ENCODE measurements around the gene CLCN5.

The CLCN5 gene

DNA sequence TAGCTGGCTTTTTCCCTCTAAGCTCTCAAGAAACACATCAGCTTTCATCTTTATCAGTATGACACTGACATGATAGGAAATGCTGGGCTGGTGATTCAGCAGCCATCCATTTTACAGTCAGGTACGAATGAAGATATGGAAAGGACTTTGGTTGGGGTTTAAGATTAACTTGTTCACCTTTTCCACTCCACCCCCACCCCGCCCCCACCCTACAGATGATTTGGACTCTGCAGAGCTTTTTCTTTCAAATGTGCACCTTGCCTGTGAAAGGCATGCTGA is 145.8 kb downstream of the CLCN5 start:
- no peak overlapping the region for H3K27ac ChIP-seq
- TF ChIP-seq, protein P1, sequence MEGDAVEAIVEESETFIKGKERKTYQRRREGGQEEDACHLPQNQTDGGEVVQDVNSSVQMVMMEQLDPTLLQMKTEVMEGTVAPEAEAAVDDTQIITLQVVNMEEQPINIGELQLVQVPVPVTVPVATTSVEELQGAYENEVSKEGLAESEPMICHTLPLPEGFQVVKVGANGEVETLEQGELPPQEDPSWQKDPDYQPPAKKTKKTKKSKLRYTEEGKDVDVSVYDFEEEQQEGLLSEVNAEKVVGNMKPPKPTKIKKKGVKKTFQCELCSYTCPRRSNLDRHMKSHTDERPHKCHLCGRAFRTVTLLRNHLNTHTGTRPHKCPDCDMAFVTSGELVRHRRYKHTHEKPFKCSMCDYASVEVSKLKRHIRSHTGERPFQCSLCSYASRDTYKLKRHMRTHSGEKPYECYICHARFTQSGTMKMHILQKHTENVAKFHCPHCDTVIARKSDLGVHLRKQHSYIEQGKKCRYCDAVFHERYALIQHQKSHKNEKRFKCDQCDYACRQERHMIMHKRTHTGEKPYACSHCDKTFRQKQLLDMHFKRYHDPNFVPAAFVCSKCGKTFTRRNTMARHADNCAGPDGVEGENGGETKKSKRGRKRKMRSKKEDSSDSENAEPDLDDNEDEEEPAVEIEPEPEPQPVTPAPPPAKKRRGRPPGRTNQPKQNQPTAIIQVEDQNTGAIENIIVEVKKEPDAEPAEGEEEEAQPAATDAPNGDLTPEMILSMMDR (IDR thresholded peaks at IDR 0.05) = no peak
- H3K4me3 ChIP-seq = no peak overlapping the region
- no peak for DNase-seq (ENCODE audit: low spot score)

DNA sequence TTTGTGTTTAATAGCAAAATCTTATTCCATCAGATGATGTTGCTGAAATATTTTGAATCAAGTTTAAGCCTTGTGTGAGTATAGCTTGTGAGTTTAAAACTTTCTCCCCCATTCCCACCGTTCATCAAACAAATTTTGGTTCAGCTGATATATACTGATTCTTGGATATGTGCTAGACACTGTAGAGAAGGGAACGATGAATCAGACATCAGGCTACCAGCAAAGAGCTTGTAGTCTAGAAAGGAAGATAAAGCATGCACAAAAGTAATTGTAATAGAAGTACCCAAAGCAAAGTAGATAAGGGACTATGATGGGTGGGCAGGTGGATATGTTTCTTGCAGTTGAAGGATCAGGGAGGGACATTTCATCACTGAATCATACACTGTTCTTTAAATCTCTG is 146.5 kb downstream of the CLCN5 start:
- TF ChIP-seq, protein P1 (IDR thresholded peaks at IDR 0.05) = no peak
- no peak for DNase-seq (ENCODE audit: low spot score)
- no peak overlapping the region for H3K4me3 ChIP-seq
- no peak overlapping the region for H3K27ac ChIP-seq

DNA sequence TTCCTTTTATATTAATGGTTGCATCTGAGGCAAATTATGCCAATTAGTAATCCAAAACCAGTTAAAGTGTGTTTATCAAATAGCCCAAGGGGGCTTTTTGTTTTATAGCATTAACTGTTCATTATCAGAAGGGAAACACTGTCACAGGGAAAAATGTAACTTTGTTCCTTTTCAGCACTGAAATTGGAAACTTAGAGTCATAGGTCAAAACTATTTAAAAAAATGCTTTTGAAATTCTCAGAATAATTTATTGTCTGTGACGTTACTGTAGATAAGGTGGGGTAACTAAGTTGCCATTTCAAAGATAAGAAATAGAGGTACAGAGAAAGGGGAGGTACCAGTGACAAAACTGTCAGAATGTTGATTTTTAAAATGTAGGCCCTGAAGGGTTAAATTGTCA is 149.1 kb downstream of the CLCN5 start:
- Histone ChIP-seq H3K4me3 (no peak overlapping the region), H3K27ac (no peak overlapping the region)
- TF ChIP-seq, protein P1 (IDR thresholded peaks at IDR 0.05) = no peak
- DNase-seq (ENCODE audit: low spot score) = no peak

DNA sequence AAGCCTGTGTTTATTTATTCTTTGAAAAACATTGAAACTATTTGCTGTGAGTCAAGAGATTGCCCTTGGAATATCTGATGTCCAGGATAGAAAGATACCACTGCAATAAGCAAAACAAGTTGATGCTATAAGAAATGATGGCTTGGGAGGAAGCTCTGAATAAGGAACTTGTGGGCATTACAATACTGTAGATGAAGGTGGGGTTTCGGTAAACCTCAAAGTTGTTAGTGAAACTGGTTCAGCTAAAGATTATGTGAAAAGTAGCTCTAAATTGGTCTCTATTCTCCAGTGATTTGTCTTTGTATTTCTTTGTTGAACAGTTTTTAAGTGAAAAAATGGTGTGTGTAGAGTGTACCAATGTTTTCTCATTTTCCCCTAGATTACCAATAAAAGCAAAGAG is 149.7 kb downstream of the CLCN5 start:
- no peak for DNase-seq (ENCODE audit: low spot score)
- no peak overlapping the region for H3K4me3 ChIP-seq
- no peak overlapping the region for H3K27ac ChIP-seq
- TF ChIP-seq, protein P1 (IDR thresholded peaks at IDR 0.05) = no peak

DNA sequence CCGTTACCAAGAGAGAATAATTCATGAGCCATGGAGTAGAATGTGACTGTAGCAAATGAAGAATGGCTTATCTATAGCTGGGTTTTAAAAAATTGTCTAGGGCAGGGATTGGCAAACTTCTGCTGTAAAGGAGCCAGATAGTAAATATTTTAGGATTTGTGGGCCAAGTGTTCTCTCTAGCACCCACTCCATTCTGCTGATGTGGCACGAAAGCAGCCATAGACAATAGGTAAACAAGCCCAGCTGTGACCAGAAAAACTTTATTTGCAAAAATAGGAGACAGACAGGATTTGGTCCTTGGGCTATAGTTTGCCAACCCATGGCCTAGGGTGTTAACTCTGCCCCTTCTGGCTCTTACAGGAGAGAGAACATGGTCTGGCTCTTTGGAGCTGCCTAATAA is 151.2 kb downstream of the CLCN5 start:
- DNase-seq (ENCODE audit: low spot score) = no peak
- H3K27ac ChIP-seq = no peak overlapping the region
- TF ChIP-seq, protein P1 (IDR thresholded peaks at IDR 0.05) = no peak
- H3K4me3 ChIP-seq = no peak overlapping the region

DNA sequence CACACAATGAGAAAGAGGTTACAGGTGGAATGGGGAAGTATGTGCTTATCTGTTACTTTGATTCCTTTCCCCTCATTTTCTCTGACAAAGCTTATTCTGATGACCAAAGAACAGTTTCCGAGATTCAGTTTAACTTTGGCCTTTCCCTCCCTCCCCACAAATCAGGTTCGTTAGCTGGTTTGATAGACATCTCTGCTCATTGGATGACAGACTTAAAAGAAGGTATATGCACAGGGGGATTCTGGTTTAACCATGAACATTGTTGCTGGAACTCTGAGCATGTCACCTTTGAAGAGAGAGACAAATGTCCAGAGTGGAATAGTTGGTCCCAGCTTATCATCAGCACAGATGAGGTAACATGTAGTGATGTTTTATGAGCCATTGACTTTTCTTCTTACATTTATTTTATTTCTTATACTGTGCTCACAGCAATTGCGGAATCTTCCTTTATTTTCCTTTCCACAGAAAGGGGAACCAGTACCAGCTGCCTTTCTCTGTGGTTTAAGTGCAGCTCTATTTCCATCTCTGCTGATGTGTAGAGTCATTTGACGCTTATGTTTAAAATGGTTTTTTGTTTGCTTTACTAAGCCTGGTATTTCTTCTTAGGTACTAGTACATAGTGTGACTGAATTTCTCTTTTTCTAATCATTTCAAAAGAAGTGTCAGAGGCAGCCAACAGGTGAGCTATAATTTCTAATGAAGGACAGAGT is 153.4 kb downstream of the CLCN5 start:
- TF ChIP-seq, protein P1 (IDR thresholded peaks at IDR 0.05) = no peak
- Histone ChIP-seq H3K27ac (no peak overlapping the region), H3K4me3 (no peak overlapping the region)
- DNase-seq (ENCODE audit: low spot score) = no peak

DNA sequence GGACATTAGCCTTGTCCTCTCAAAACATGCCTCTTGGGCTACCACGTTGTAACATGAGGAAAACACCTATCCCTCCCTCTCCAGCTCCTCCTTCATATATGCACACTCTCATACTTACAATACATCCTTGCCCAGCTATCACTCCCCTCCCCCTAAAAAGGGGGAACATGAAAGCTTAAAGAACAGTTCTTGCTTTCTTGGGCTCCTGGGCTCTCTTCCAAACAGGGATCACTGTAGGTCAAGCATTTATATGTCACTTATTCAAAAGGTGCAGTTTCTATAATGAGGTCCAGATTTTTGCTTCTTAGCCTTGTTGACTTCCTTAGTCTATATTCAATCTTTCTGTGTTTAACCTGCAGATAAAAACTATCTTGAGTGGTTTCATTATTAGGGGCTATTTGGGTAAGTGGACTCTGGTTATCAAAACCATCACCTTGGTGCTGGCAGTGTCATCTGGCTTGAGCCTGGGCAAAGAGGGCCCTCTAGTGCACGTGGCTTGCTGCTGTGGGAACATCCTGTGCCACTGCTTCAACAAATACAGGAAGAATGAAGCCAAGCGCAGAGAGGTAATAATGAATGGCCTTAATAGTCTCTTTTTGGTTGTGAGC is 159.0 kb downstream of the CLCN5 start:
- TF ChIP-seq, protein P1 (IDR thresholded peaks at IDR 0.05) = no peak
- no peak overlapping the region for H3K27ac ChIP-seq
- no peak overlapping the region for H3K4me3 ChIP-seq
- DNase-seq (ENCODE audit: low spot score) = no peak
